ENCODE measurements around the gene SFTPA2. TPM values are rescaled to one million over a fixed set of nuclear protein-coding genes. Genes with fewer than 3 reads are reported as not detected.
A peak's percentile ranks its signal among the peaks of the same experiment; 100 is the strongest.
"Not testable (repeated sequence)": the region's sequence is repeated elsewhere in the genome, so short reads cannot be mapped to it uniquely, and the experiment has no call there.

The SFTPA2 gene
- total RNA-seq, 1 experiment from 2014 or later = not detected

GRCh38 chr10:79525049-79525710 is 35.0 kb downstream of the SFTPA2 start:
- in situ Hi-C loops (cut with HindIII; ENCODE audit: low pct_unique_long_range_greater_than_20kb, low sequenced_read_pairs); DNase-seq (ENCODE audit: low read depth, low spot score): not testable (repeated sequence)

DNA sequence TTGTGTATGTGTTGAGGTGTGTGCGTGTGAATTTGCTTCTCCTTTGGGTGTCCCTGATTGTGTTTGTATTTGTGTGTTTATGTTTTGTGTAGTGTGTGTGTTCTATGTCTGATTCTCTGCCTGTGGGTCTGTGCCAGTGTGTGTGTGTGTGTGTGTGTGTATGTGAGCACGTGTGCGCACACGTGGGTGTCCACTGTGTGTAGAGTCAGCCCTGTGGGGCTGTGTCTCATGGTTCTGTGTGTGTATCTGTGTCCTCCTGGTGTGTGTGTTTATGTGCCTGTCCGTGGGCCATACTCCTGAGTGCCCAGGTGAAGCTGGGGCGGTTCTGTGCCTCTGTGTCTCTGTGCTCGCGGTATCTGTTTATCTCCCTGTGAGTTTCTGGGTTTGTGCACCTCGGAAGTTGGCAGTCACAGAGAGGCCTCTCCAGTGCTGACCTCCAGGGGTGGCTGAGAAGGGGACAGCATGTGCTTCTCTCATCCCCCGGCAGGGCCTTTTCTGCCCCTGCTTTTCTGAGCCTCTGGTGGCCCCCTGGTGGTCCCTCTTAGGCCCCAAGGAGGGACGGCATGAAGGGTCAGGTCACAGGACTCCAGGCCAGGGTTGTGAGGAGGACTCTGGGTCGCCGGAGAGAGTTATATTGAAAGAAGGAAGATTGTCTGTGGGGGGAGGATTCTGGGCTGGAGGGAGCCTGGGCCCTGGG is 36.9 kb downstream of the SFTPA2 start:
- DNase-seq (ENCODE audit: low read depth, low spot score); in situ Hi-C loops (cut with HindIII; ENCODE audit: low pct_unique_long_range_greater_than_20kb, low sequenced_read_pairs): not testable (repeated sequence)

- DNase-seq (ENCODE audit: low read depth, low spot score); in situ Hi-C loops (cut with HindIII; ENCODE audit: low pct_unique_long_range_greater_than_20kb, low sequenced_read_pairs): not testable (repeated sequence)
Measured at GRCh38 chr10:79522464-79522863, 37.7 kb downstream of the SFTPA2 start.

DNA sequence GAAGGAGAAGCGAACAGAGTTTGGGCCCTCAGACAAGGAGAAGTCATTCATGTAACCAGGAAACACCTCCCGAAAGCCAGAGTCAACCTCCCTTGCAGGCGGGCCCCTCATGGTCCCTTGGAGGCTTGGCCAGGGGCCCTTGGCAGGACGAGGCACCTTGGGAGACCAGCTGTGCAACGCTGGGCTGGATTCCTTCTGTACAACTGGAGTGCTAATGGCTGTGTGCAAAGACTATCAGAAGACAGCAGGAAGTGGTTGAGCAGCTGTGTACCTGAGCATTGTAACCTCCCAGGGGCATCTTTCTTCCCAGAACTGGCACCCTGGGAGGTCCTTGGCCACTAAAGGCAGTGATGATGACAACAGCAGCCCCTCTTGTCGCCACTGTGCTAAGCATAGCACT is 38.5 kb downstream of the SFTPA2 start:
- DNase-seq (ENCODE audit: low read depth, low spot score); in situ Hi-C loops (cut with HindIII; ENCODE audit: low pct_unique_long_range_greater_than_20kb, low sequenced_read_pairs): not testable (repeated sequence)

DNA sequence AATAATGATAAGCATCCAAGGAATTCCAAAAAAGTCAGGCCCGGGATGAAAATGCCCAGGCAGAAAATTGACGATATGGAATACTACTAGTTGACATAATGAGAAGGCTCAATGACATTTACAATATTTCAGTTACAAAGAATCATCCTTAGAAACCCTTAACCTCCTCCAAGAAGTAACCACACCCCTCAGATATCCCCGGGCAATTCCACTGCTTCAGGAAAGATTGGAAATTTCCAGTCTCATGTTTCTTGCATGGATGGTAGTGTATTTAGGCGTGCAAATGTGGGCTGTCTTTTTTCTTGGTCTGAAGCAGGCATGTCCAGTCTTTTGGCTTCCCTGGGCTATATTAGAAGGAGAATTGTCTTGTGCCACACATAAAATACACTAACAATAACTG is 42.6 kb downstream of the SFTPA2 start:
- DNase-seq (ENCODE audit: low read depth, low spot score); in situ Hi-C loops (cut with HindIII; ENCODE audit: low pct_unique_long_range_greater_than_20kb, low sequenced_read_pairs): not testable (repeated sequence)

GRCh38 chr10:79516532-79517205 is 43.5 kb downstream of the SFTPA2 start:
- in situ Hi-C loops (cut with HindIII; ENCODE audit: low pct_unique_long_range_greater_than_20kb, low sequenced_read_pairs) = not testable (repeated sequence)

DNA sequence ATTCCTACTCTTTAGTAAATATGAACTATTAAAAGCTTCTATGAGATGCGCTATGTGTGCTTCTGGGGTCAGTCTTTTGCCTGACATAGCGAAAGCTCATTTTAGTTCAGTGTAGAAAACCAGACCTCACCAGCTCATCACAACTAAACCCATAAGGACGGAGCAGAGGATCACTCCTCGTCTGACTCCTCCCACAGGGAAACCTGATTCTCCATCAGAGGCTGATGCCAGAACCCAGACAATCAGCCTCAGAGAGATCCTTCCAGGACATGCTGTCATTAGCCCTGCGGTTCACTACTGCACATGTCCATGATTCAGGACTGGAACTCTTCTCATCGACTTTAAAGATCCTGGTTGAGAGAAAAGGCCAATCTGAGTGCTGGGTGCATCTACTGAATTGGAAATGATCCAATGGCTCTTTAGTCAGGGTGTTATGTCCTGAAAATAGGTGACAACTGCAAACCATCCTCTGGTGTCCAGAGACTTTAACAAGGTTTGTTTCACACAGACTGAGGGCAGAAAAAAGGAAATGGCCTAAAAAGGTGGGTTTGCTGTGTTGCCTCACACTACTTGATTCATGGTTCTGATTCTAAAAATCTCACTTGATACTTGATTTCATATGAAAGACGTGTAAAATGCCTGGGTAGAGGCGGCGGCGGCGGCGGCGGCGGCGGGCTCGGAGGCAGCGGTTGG is 48.2 kb downstream of the SFTPA2 start, which contains the start of gene EIF5AL1:
TSS of gene EIF5AL1 (plus strand) at position 643 of the 693 bp plus-strand sequence. CDS start 117 bp downstream, outside the sequence.
- in situ Hi-C loops (cut with HindIII; ENCODE audit: low pct_unique_long_range_greater_than_20kb, low sequenced_read_pairs); DNase-seq (ENCODE audit: low read depth, low spot score): not testable (repeated sequence)

More at GRCh38 chr10:79516532-79517205, 43.5 kb downstream of the SFTPA2 start:
- DNase-seq (ENCODE audit: low read depth, low spot score) = peak; percentile 22

GRCh38 chr10:79509934-79510508 is 50.2 kb downstream of the SFTPA2 start:
- in situ Hi-C loops (cut with HindIII; ENCODE audit: low pct_unique_long_range_greater_than_20kb, low sequenced_read_pairs); DNase-seq (ENCODE audit: low read depth, low spot score): not testable (repeated sequence)

DNA sequence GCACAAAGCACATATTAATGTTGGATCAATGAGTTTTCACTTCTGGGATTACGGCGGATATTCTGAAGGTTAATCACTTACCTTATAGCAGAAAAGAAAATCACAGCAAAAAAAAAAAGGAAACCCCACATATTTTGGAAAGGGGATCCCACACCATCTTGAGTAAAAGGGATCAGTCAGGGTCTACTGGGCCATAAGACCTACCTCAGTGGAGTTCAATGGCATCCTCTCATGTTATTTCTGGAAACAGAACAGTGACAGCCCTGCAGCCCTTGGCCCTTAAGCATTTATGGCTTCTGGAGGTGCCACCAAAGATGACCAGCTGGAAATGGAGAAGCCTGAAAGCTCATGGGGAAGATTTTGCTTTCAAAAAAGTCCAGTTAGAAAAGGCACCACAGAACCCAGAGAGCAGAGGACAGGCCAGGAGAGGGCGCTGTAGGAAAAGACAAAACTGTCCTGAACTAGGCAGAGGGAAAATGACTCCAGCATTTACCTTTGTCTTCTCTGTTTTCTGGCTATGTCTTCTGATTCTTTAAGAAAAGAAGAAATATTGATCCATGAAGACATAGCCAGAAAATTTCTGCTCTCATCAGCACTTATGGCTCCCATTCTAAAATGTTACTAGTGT is 50.8 kb downstream of the SFTPA2 start:
- DNase-seq (ENCODE audit: low read depth, low spot score); in situ Hi-C loops (cut with HindIII; ENCODE audit: low pct_unique_long_range_greater_than_20kb, low sequenced_read_pairs): not testable (repeated sequence)

GRCh38 chr10:79508245-79508644 is 52.0 kb downstream of the SFTPA2 start:
- in situ Hi-C loops (cut with HindIII; ENCODE audit: low pct_unique_long_range_greater_than_20kb, low sequenced_read_pairs) = not testable (repeated sequence)
- peak; percentile 22 for DNase-seq (ENCODE audit: low read depth, low spot score)

GRCh38 chr10:79507440-79508167 is 52.6 kb downstream of the SFTPA2 start:
- in situ Hi-C loops (cut with HindIII; ENCODE audit: low pct_unique_long_range_greater_than_20kb, low sequenced_read_pairs) = no loop called here
- no peak for DNase-seq (ENCODE audit: low read depth, low spot score)

Small RNA genes within 50 kb of the gene (small RNA-seq; reads per million reads assigned to genes)
- gene BX248123.2 (0 reads per million in 2 experiments), gene RPS12P18 (0 reads per million in 2 experiments)

Other genes starting within 250 kb of the SFTPA2 start
- 25.1 and 26.9 TPM in 2 replicates for gene PPIF, start 212.9 kb downstream of the SFTPA2 start, total RNA-seq (2014; rRNA removed; shearing (Covaris generic))
- 3.3 and 4.0 TPM in 2 replicates for gene ZCCHC24, start 114.8 kb downstream of the SFTPA2 start, total RNA-seq (2014; rRNA removed; shearing (Covaris generic))
- 0.58 and 0.59 TPM in 2 replicates for gene EIF5AL1, start 47.9 kb downstream of the SFTPA2 start, total RNA-seq (2014; rRNA removed; shearing (Covaris generic))
- not detected in 2 replicates for gene SFTPA1, start 50.5 kb upstream of the SFTPA2 start, total RNA-seq (2014; rRNA removed; shearing (Covaris generic))
- gene NUTM2B, start 142.8 kb upstream of the SFTPA2 start, total RNA-seq (2014; rRNA removed; shearing (Covaris generic)) = 0.53 and 0.67 TPM in 2 replicates

Measured in SK-MEL-5 (cell line).